ENCODE measurements around the gene CDHR3.

The CDHR3 gene

GRCh38 chr7:106069471-106070200 lies 106.6 kb downstream of the CDHR3 start:
- DNase-seq, result no peak

GRCh38 chr7:106070201-106070551 lies 107.1 kb downstream of the CDHR3 start:
- no peak for DNase-seq

GRCh38 chr7:106070567-106071254 lies 107.6 kb downstream of the CDHR3 start:
- DNase-seq, result no peak

- DNase-seq, result no peak
These were observed 108.4 kb downstream of the CDHR3 start for GRCh38 chr7:106071356-106071998.

- no peak for DNase-seq
These were observed 109.1 kb downstream of the CDHR3 start for GRCh38 chr7:106071999-106072714.

- no peak for DNase-seq
These were observed 109.6 kb downstream of the CDHR3 start for GRCh38 chr7:106072715-106073091.

GRCh38 chr7:106073701-106074100 lies 110.6 kb downstream of the CDHR3 start:
- no peak for DNase-seq

- DNase-seq, result no peak
These were observed 111.2 kb downstream of the CDHR3 start for GRCh38 chr7:106074257-106074656.

GRCh38 chr7:106075937-106076336 lies 112.9 kb downstream of the CDHR3 start:
- no peak for DNase-seq

GRCh38 chr7:106076537-106076936 lies 113.5 kb downstream of the CDHR3 start:
- no peak for DNase-seq

GRCh38 chr7:106080300-106080987 lies 117.4 kb downstream of the CDHR3 start:
- no peak for DNase-seq

- no peak for DNase-seq
These were observed 119.2 kb downstream of the CDHR3 start for GRCh38 chr7:106082087-106082854.

Measured in fibroblast of skin of right quadriceps (primary cell).